HG03103 (cell line): ENCODE data around the gene ACAD8.

ENCODE experiments used
- ATAC-seq: cut with Tn5 transposase; IDR thresholded peaks from one replicate; pipeline ENCODE4 v1.9.1; 2021; ENCODE audit warnings: low read depth; ENCODE audit not compliant: unreplicated experiment

ACAD8 gene

DNA sequence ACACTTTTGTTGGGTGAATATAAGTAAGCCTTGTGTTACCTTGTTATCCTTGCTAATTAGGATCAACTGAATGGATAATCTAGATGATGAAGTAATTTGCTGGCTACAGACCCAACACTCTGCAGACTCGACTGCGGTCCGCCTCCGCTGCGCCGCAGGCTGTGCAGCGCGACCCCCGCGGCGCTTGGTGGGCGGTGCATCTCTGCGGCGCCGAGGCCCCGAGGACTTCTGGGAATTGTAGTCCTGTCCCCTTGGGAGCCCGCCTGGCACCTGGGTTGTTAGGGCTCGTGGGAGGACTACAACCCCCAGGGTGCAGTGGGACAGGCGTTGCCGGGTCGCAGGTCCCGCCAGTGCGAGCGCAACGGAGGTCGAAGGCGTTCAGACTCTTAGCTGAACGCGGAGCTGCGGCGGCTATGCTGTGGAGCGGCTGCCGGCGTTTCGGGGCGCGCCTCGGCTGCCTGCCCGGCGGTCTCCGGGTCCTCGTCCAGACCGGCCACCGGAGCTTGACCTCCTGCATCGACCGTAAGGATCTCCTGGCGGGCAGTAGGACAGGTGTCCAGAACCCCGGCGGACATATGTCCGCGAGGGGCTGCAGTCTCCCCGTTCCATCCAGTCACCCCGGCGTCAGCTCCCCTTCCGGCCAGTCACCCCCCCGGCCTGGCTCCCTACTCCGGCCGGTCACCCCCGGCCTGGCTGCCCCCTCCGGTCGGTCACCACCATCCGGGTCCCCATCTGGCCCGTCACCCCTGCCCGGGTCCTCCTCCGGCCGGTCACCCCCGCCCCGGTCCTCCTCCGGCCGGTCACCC, at the start of gene ACAD8, which contains the start of gene THYN1:
TSS of gene ACAD8 (plus strand) at position 381 of the 806 bp plus-strand sequence. CDS start at position 414, 33 bp downstream.
TSS of gene THYN1 (minus strand) at position 165 of the 806 bp plus-strand sequence. CDS start 470 bp downstream, outside the sequence.
- peak; percentile 99 for ATAC-seq

- ATAC-seq = no peak
Measured at GRCh38 chr11:134205729-134206128, 47.6 kb upstream of the ACAD8 start.

GRCh38 chr11:134206185-134206584, 47.2 kb upstream of the ACAD8 start:
- ATAC-seq = no peak

DNA sequence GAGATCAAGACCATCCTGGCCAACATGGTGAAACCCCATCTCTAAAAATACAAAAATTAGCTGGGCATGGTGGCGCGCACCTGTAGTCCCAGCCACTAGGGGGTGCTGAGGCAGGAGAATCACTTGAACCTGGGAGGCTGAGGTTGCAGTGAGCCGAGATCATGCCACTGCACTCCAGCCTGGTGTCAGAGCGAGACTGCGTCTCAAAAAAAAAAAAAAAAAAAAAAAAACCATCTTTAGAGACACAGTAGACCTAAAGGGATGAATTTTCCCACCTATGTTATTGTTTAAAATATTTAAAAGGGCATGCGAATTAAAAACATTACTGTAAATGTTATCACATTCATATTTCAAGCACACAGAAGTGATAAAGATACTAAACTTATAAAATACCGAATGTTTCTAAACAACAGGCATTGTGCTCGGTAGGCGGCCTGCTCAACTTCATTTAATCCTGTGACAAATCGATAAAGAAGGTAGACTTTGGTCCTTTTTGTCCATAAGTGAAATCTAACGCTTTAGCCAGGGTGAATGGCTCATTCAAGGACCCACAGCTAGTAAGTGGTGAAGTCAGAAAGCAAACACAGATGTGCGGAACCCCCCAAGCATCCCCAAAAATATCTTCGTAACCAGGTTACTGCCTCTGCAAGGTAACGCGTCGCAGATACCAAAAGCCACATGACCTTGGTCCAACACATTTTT, 45.7 kb upstream of the ACAD8 start:
- ATAC-seq = no peak

GRCh38 chr11:134215836-134216235, 37.5 kb upstream of the ACAD8 start:
- no peak for ATAC-seq

DNA sequence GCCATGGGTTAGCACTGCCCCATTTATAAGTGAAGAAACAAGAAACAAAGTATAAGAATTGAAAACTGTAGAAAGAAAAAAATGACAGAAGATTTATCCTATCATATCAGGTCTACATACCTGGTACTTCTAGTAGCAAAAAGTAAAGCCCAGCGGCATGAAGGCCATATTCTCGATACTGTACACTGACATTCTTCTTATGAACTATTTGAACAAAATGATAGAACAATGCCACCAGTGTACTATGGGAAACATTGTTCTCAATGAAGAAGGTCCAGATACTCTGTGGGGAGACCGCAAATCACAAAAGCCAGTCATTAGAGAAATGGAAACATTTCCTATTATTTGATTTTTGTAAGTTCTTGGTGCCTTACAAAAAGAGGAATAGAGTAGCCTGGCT, 36.6 kb upstream of the ACAD8 start:
- no peak for ATAC-seq

DNA sequence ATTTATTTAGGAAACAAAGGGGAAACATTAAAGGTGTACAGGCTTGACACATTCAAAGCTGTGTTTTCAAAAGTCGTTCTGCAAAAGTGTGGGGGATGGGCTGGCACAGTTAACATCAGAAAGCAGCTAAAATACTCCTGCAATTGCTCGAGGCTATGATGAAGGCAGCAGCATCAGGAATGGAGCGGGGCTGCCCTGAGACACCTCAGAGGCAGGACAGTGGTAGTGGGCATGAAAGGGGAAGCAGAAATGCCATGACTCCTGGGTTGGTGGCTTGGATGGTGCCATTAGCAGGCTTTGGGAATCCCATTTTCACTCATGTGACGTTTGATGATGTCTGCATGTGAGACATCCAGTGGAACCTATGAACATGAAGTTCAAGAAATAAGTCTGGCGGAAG, 30.2 kb upstream of the ACAD8 start:
- no peak for ATAC-seq

GRCh38 chr11:134223836-134224709, 29.3 kb upstream of the ACAD8 start, which contains the start of the genes NCAPD3 and VPS26B:
Gene NCAPD3 (minus strand): TSS chr11:134223967. CDS start chr11:134223926, 41 bp downstream.
Gene VPS26B (plus strand): TSS chr11:134224671. CDS start chr11:134225123, 452 bp downstream.
- ATAC-seq = peak; percentile 65

GRCh38 chr11:134224710-134225664, 28.4 kb upstream of the ACAD8 start:
- peak; percentile 9 for ATAC-seq

- no peak for ATAC-seq
Measured at GRCh38 chr11:134226806-134227325, 26.5 kb upstream of the ACAD8 start.

DNA sequence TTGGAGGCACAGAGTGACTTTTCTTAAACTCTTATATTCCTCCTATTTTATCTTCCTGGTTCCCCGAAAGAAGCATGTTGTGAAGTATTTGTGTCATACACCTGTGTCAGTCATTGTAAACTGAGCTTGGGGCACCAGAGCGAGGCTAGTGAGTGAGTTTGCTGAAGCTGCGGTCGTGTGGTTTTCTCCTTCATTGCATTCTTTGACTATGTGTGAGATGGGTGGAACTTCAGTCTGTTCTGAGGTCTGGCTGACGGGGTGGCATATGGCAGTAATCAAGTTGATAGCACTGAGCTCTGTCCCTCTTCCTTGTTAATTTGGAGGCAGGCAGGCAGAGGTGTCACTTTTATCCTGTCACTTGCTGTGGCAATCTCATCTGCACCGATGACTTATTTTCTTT, 24.7 kb upstream of the ACAD8 start:
- ATAC-seq = peak; percentile 54

DNA sequence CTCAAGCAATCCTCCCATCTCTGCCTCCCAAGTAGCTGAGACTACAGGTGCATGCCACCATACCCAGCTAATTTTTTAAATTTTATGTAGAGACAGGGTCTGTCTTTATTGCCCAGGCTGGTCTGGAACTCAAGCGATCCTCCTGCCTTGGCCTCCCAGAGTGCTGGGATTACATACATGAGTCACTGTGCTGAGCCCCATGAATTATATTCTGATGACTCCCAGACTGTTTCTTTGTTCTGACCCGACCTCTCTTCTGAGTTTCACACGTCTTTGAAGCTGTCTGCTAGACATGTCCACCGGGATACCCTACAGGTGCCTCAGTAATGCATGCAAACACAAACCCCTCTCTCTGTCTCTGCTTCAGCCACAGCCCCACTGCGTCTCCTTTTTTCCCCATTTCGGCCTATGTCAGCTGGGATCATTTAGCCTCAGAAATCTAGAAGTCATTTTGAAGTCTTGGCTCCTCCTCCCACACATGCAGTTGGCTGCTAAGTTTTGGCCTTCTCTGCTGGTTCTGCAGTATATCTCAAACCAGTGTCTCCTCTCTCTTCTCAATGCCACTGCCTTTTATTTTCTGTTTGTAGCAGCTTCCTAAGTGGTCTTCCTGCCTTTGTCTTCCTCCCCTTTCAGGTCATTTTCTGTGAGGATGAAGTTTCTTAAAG, 24.1 kb upstream of the ACAD8 start:
- ATAC-seq = no peak

DNA sequence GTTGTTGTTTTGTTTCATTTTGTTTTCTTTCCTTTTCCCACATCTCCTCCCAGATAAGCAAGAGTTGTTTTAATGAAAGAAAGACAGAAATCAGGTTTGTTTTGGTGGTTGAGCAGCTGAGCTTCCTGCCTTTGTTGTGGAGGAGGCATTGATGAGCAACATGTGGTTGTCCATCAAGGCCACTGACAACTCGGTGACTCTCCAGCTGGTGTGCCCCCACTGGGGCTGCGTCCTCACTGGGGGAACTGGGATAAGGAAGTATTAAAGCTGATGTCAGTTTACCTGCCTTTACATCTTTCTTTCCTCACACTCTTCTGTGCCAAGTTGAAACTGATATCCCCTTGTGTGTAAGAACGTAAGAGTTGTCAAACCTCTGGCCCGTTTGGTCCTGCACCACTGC, 23.0 kb upstream of the ACAD8 start:
- no peak for ATAC-seq

DNA sequence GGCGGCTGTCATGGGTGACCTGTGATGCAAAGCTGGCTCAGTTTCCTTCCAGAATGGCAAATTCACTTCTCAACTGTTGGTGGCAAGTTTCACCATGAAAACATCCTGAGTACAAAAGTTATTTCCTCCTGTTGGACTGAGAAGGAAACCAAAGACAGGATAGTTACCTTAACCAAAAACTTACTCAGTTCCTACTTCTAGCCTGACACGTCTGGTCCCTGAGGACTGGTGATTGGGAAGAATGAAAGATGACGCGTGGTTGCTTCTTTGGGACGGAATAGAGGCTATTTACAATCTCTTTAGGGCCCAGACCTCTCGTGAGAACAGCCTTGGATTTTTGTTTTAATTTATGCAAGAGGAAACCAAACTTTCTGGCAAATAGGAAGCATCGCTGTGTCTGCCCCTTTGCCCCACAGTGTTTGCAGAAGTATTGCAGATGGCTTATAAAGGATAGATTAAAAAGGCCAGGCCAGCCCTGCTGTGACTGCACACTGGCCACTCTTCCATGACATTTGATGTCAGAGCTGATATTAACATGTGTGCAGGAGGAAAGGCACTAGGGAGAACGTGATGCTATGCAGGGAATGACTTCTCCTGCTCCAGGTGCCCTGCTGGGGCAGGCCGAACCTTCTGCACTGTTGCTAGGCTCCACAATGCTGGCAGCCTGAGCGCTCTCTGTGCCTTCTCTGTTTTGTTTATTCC, 21.3 kb upstream of the ACAD8 start:
- no peak for ATAC-seq

DNA sequence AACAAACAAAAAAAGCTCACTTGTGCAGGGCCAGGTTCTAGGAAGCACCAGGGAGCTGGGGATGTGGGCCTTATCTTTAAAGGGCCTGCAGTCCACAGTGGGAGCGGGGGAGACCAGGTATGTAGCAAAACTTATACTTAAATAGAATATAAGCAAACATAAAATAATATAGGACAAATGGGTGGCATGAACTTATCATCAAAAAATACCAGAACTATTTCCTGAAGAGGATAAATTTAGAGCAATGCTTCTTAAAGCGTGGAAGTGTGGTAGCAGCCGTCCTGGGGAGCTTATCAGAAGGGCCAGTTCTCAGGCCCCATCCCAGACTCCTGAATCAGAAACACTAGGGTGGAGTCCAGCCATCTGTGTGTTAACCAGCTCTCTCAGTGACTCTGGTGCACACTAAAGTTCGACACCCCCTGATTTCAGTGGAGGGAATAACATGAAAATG, 19.6 kb upstream of the ACAD8 start:
- ATAC-seq = no peak

DNA sequence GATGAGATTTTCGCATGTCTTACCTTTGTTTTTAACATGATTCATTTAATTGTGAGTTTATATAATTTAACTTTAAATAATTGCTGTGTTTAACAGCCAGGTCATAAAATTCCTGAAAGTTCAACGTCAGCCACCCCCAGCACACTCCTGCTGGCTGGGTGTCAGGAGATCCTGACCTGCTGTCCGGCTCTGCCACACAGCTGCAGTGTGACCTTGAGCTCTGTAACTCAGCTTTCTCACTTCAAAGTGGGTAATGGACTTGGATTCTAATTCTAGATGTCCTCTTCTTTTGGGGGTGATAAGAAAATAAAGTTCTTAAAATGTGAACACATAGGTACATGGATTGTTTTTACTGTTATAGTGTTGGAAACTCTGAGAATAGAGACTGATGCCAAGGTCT, 18.0 kb upstream of the ACAD8 start:
- no peak for ATAC-seq

DNA sequence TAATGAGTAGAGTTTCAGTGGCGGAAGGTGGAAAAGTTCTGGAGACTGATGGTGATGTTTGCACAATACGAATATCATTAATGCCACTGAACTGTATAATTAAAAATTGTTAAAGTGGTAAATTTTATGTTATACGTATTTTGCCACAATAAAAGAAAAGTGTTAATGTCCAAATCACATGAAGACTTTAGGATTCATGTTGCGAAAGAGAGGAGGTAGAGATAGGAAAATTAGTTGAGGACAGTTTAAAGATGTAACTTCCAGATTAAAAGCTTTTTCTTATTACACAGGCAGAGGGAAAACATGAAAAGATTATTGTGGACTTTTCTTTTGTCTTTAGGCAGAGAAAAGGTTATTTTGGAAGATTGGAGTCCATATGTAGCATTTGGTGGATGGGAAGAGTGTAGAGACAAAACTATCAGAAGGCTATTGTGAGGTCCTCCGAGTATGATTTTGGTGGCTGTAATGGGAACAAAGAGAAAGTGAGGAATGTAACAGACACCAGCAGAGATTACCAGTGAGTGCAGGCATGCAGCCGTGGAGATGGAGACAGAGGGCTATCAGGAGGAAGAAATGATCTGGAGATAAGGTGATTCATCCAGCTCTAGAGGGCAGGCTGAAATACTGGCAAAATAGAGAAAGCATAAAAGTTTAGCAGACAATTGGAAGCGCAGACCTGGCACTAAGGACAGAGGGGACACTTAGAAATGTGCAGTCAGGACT, 16.4 kb upstream of the ACAD8 start:
- no peak for ATAC-seq
